HEK293 (cell line): ENCODE data around the gene FLNA.

Source experiments
- CTCF ChIA-PET: fragments of 350-600 bp; formaldehyde crosslinking; extraction: SDS; loops from one replicate; lab custom pipeline; 2021; ENCODE audit warnings: antibody characterized with exemption; lab: Yijun Ruan, JAX
- POLR2A ChIA-PET: fragments of 300-600 bp; formaldehyde crosslinking; extraction: SDS; loops from one replicate; lab custom pipeline; 2020; ENCODE audit warnings: antibody characterized with exemption, inconsistent platforms; lab: Yijun Ruan, JAX
- H3K27ac ChIP-seq: fragments of 200-500 bp; sonication (Bioruptor generic); 2 replicates; pipeline ENCODE4 v1.5.1; 2014; ENCODE audit warnings: low read depth, low read length, control low read depth, inconsistent platforms; ENCODE audit errors: extremely low read depth
- H3K36me3 ChIP-seq, 2 experiments: fragments of 200-500 bp in 1 of 2; sonication (Bioruptor generic) in 1 of 2; 1 replicate in 1 of 2; 2 replicates in 1 of 2; pipeline ENCODE4 v1.5.1; 2014 to 2017; ENCODE audit warnings: inconsistent platforms in 2 of 2, low read length in 2 of 2; ENCODE audit not compliant: control insufficient read depth in 2 of 2, insufficient read depth in 1 of 2
- H3K4me1 ChIP-seq: fragments of 200-500 bp; sonication (Bioruptor generic); 2 replicates; pipeline ENCODE4 v1.5.1; 2014; ENCODE audit warnings: mild to moderate bottlenecking, low read length, inconsistent platforms; ENCODE audit not compliant: control insufficient read depth, insufficient read depth
- H3K4me3 ChIP-seq: 2 replicates; pipeline ENCODE4 v1.5.1; 2011; ENCODE audit warnings: low read depth, mild to moderate bottlenecking, control low read depth, low read length, moderate library complexity
- H3K9me3 ChIP-seq: fragments of 200-500 bp; sonication (Bioruptor generic); 2 replicates; pipeline ENCODE4 v1.5.1; 2014; ENCODE audit warnings: low read depth, low read length, inconsistent platforms; ENCODE audit not compliant: control insufficient read depth, insufficient read depth
- BCL11A ChIP-seq: fragments of 450-650 bp; formaldehyde crosslinking; IDR thresholded peaks from 2 replicates; pipeline ENCODE4 v1.5.1; 2016; ENCODE audit warnings: low read depth, missing biosample characterization, missing genetic modification characterization
- GLIS1 ChIP-seq: fragments of 450-650 bp; formaldehyde crosslinking; IDR thresholded peaks from 2 replicates; pipeline ENCODE4 v1.5.1; 2016; ENCODE audit warnings: missing biosample characterization, missing genetic modification characterization
- GLIS2 ChIP-seq: fragments of 450-650 bp; formaldehyde crosslinking; IDR thresholded peaks from 2 replicates; pipeline ENCODE4 v1.5.1; 2016; ENCODE audit warnings: missing biosample characterization, missing genetic modification characterization
- KLF8 ChIP-seq: fragments of 450-650 bp; formaldehyde crosslinking; IDR thresholded peaks from 2 replicates; pipeline ENCODE4 v1.5.1; 2016; ENCODE audit warnings: missing biosample characterization, missing genetic modification characterization
- OSR2 ChIP-seq: fragments of 450-650 bp; formaldehyde crosslinking; IDR thresholded peaks from 2 replicates; pipeline ENCODE4 v1.5.1; 2016; ENCODE audit warnings: missing biosample characterization, missing genetic modification characterization
- PRDM10 ChIP-seq: fragments of 450-650 bp; formaldehyde crosslinking; IDR thresholded peaks from 2 replicates; pipeline ENCODE4 v1.5.1; 2016; ENCODE audit warnings: missing biosample characterization, missing genetic modification characterization
- SP2 ChIP-seq: fragments of 450-650 bp; formaldehyde crosslinking; IDR thresholded peaks from 2 replicates; pipeline ENCODE4 v1.5.1; 2016; ENCODE audit warnings: missing biosample characterization, missing genetic modification characterization
- WT1 ChIP-seq: fragments of 450-650 bp; formaldehyde crosslinking; IDR thresholded peaks from 2 replicates; pipeline ENCODE4 v1.5.1; 2016; ENCODE audit warnings: missing biosample characterization, missing genetic modification characterization
- ZBTB20 ChIP-seq: fragments of 450-650 bp; formaldehyde crosslinking; IDR thresholded peaks from 2 replicates; pipeline ENCODE4 v1.5.1; 2016; ENCODE audit warnings: missing biosample characterization, missing genetic modification characterization
- ZBTB8A ChIP-seq: fragments of 450-650 bp; formaldehyde crosslinking; IDR thresholded peaks from 2 replicates; pipeline ENCODE4 v1.5.1; 2016; ENCODE audit warnings: missing biosample characterization, missing genetic modification characterization
- ZFHX2 ChIP-seq: fragments of 450-650 bp; formaldehyde crosslinking; conservative IDR thresholded peaks from 2 replicates; pipeline ENCODE4 v1.5.1; 2016; ENCODE audit warnings: missing biosample characterization, missing genetic modification characterization
- ZIC2 ChIP-seq: fragments of 450-650 bp; formaldehyde crosslinking; IDR thresholded peaks from 2 replicates; pipeline ENCODE4 v1.5.1; 2016; ENCODE audit warnings: missing biosample characterization, missing genetic modification characterization
- ZNF202 ChIP-seq: fragments of 450-650 bp; formaldehyde crosslinking; IDR thresholded peaks from 2 replicates; pipeline ENCODE4 v1.5.1; 2016; ENCODE audit warnings: missing biosample characterization, missing genetic modification characterization, borderline replicate concordance
- ZNF311 ChIP-seq: fragments of 450-650 bp; formaldehyde crosslinking; IDR thresholded peaks from 2 replicates; pipeline ENCODE4 v1.5.1; 2017; ENCODE audit warnings: missing biosample characterization, missing genetic modification characterization, borderline replicate concordance
- ZNF335 ChIP-seq: fragments of 450-650 bp; formaldehyde crosslinking; conservative IDR thresholded peaks from 2 replicates; pipeline ENCODE4 v1.5.1; 2016; ENCODE audit warnings: missing biosample characterization, missing genetic modification characterization
- ZNF426 ChIP-seq: fragments of 450-650 bp; formaldehyde crosslinking; IDR thresholded peaks from 2 replicates; pipeline ENCODE4 v1.5.1; 2017; ENCODE audit warnings: missing biosample characterization, missing genetic modification characterization, mild to moderate bottlenecking, inconsistent platforms, moderate library complexity
- ZNF548 ChIP-seq: fragments of 450-650 bp; formaldehyde crosslinking; IDR thresholded peaks from 2 replicates; pipeline ENCODE4 v1.5.1; 2016; ENCODE audit warnings: missing biosample characterization, missing genetic modification characterization
- ZNF596 ChIP-seq: fragments of 450-650 bp; IDR thresholded peaks from 2 replicates; pipeline ENCODE4 v1.5.0; 2018; ENCODE audit warnings: missing biosample characterization, mild to moderate bottlenecking, missing genetic modification characterization, moderate library complexity
- ZNF623 ChIP-seq: fragments of 450-650 bp; formaldehyde crosslinking; IDR thresholded peaks from 2 replicates; pipeline ENCODE4 v1.5.1; 2016; ENCODE audit warnings: missing biosample characterization, missing genetic modification characterization
- ZNF658 ChIP-seq: fragments of 450-650 bp; formaldehyde crosslinking; IDR thresholded peaks from 2 replicates; pipeline ENCODE4; 2016; ENCODE audit warnings: missing biosample characterization, missing genetic modification characterization
- ZNF664 ChIP-seq: fragments of 450-650 bp; formaldehyde crosslinking; IDR thresholded peaks from 2 replicates; pipeline ENCODE4 v1.5.1; 2016; ENCODE audit warnings: missing biosample characterization, missing genetic modification characterization
- ZNF76 ChIP-seq: fragments of 450-650 bp; formaldehyde crosslinking; IDR thresholded peaks from 2 replicates; pipeline ENCODE4; 2016; ENCODE audit warnings: low read depth, missing biosample characterization, missing genetic modification characterization, borderline replicate concordance
- ZSCAN23 ChIP-seq: fragments of 450-650 bp; formaldehyde crosslinking; IDR thresholded peaks from 2 replicates; pipeline ENCODE4 v1.5.1; 2016; ENCODE audit warnings: missing biosample characterization, missing genetic modification characterization
- TF ChIP-seq, protein P1 (sequence below): fragments of 450-650 bp; formaldehyde crosslinking; IDR thresholded peaks from 2 replicates; pipeline ENCODE4 v1.5.1; 2016; ENCODE audit warnings: missing biosample characterization, missing genetic modification characterization

The FLNA gene

GRCh38 chrX:154372612-154373022, 1.8 kb downstream of the FLNA start:
- TF ChIP-seq ZNF202 (tag by site-specific recombination), result no peak
- no peak for TF ChIP-seq ZNF426 (tag by site-specific recombination)
- TF ChIP-seq SP2, result peak; percentile 33; the same call in 1 of the 2 replicates
- TF ChIP-seq OSR2 (tag by site-specific recombination), result peak; percentile 34; the same call in 1 of the 2 replicates
- peak; percentile 30; the same call in 1 of the 2 replicates for TF ChIP-seq PRDM10 (tag by site-specific recombination)
- TF ChIP-seq BCL11A (tag by site-specific recombination), result no peak
- no peak for TF ChIP-seq ZNF311
- TF ChIP-seq ZNF548 (tag by site-specific recombination), result no peak
- peak; percentile 72 for TF ChIP-seq WT1 (tag by site-specific recombination)
- 0 out of 2 replicates have a peak, but pooled peaks have one; percentile 15 for TF ChIP-seq ZNF664 (tag by site-specific recombination)
- TF ChIP-seq ZNF623 (tag by site-specific recombination), result no peak
- no peak for TF ChIP-seq ZSCAN23 (tag by site-specific recombination)
- Histone ChIP-seq H3K27ac (no peak overlapping the region), H3K4me1 (peaks cover 16% of the 10 kb centered on the region), H3K4me3 (no peak overlapping the region), H3K9me3 (no peaks in the 10 kb centered on the region), H3K36me3 (peaks cover 0 to 21% of the 10 kb centered on the region in 2 experiments; a peak in 1 of 3 replicates)
- ChIA-PET POLR2A (interaction anchor here (0.9 to 2.4 kb wide), 8 partner anchors 7 to 118 kb away, joined by 3 to 19 read pairs (median 4); partner anchors contain the start of genes DNASE1L1, LAGE3, RPL10 and SLC10A3), CTCF (interaction anchor here (0.6 to 3.8 kb wide), 16 partner anchors 9 to 610 kb away, joined by 3 to 29 read pairs (median 4); partner anchors contain the start of gene UBL4A)

- H3K27ac ChIP-seq, result peak overlapping the region; percentile 62; the same call in 1 of the 2 replicates
- H3K4me1 ChIP-seq, result peaks cover 16% of the 10 kb centered on the region
- peak overlapping the region; percentile 48 for H3K4me3 ChIP-seq
- POLR2A ChIA-PET, result no interaction called here
- no peaks in the 10 kb centered on the region for H3K9me3 ChIP-seq
- CTCF ChIA-PET, result no interaction called here
- H3K36me3 ChIP-seq, result peaks cover 0 to 29% of the 10 kb centered on the region in 2 experiments; a peak in 1 of 3 replicates
- TF ChIP-seq ZBTB20 (tag by site-specific recombination) (peak; percentile 96), ZIC2 (tag by site-specific recombination) (peak; percentile 95), GLIS1 (tag by site-specific recombination) (peak; percentile 97), ZNF76 (tag by site-specific recombination) (0 out of 2 replicates have a peak, but pooled peaks have one; percentile 8), KLF8 (tag by site-specific recombination) (no peak), ZNF596 (tag by site-specific recombination) (no peak), ZNF335 (tag by site-specific recombination) (peak; percentile 89), ZFHX2 (peak; percentile 92), GLIS2 (tag by site-specific recombination) (peak; percentile 63), ZBTB8A (peak; percentile 87), ZNF658 (tag by site-specific recombination) (no peak)
- TF ChIP-seq, protein P1, sequence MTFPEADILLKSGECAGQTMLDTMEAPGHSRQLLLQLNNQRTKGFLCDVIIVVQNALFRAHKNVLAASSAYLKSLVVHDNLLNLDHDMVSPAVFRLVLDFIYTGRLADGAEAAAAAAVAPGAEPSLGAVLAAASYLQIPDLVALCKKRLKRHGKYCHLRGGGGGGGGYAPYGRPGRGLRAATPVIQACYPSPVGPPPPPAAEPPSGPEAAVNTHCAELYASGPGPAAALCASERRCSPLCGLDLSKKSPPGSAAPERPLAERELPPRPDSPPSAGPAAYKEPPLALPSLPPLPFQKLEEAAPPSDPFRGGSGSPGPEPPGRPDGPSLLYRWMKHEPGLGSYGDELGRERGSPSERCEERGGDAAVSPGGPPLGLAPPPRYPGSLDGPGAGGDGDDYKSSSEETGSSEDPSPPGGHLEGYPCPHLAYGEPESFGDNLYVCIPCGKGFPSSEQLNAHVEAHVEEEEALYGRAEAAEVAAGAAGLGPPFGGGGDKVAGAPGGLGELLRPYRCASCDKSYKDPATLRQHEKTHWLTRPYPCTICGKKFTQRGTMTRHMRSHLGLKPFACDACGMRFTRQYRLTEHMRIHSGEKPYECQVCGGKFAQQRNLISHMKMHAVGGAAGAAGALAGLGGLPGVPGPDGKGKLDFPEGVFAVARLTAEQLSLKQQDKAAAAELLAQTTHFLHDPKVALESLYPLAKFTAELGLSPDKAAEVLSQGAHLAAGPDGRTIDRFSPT (tag by site-specific recombination), result peak; percentile 96
These were observed 2.6 kb downstream of the FLNA start for GRCh38 chrX:154371789-154372300.
